ENCODE measurements around the gene LIN7C.

The LIN7C gene

GRCh38 chr11:27444801-27445215 is 61.8 kb downstream of the LIN7C start:
- DNase-seq, result no peak
